GM18909 (cell line): Measurements from ENCODE around the gene SPG7.
"Not testable (repeated sequence)": the region's sequence is repeated elsewhere in the genome, so short reads cannot be mapped to it uniquely, and the experiment has no call there.

ENCODE experiments used
- ATAC-seq: cut with Tn5 transposase; IDR thresholded peaks from one replicate; pipeline ENCODE4 v1.9.1; 2021; ENCODE audit warnings: mild to moderate bottlenecking; ENCODE audit not compliant: unreplicated experiment, poor library complexity

The SPG7 gene

GRCh38 chr16:89561142-89561883, 53.1 kb downstream of the SPG7 start:
- ATAC-seq, result no peak

- ATAC-seq, result no peak
Observed at GRCh38 chr16:89561884-89562599, 53.8 kb downstream of the SPG7 start.

GRCh38 chr16:89562939-89563338, 54.7 kb downstream of the SPG7 start:
- no peak for ATAC-seq

GRCh38 chr16:89563639-89564392, 55.6 kb downstream of the SPG7 start:
- ATAC-seq, result no peak

GRCh38 chr16:89564476-89565255, 56.5 kb downstream of the SPG7 start:
- no peak for ATAC-seq

- no peak for ATAC-seq
Observed at GRCh38 chr16:89565256-89565505, 57.0 kb downstream of the SPG7 start.

GRCh38 chr16:89565506-89566372, 57.5 kb downstream of the SPG7 start:
- no peak for ATAC-seq

GRCh38 chr16:89567656-89568594, 59.7 kb downstream of the SPG7 start:
- ATAC-seq, result no peak

GRCh38 chr16:89569506-89570341, 61.5 kb downstream of the SPG7 start:
- no peak for ATAC-seq

- ATAC-seq, result no peak
Observed at GRCh38 chr16:89570342-89570923, 62.2 kb downstream of the SPG7 start.

- ATAC-seq, result not testable (repeated sequence)
Observed at GRCh38 chr16:89570983-89571598, 62.9 kb downstream of the SPG7 start.

- ATAC-seq, result no peak
Observed at GRCh38 chr16:89571636-89572035, 63.4 kb downstream of the SPG7 start.

- no peak for ATAC-seq
Observed at GRCh38 chr16:89572073-89572484, 63.9 kb downstream of the SPG7 start.

GRCh38 chr16:89572485-89573205, 64.4 kb downstream of the SPG7 start:
- no peak for ATAC-seq

GRCh38 chr16:89573826-89574680, 65.8 kb downstream of the SPG7 start:
- no peak for ATAC-seq
